Prostate gland (tissue), 2 donors: Measurements from ENCODE around the gene PTPRM. TPM values are rescaled to one million over a fixed set of nuclear protein-coding genes. Genes with fewer than 3 reads are reported as not detected.

Experiments used
- DNase-seq: peaks from one replicate; pipeline ENCODE4 v3.0.0-alpha.2; 2019; ENCODE audit warnings: low spot score
- H3K27ac ChIP-seq, 2 donors: fragments of 200-600 bp; sonication (generic); 2 replicates each; pipeline ENCODE4 v1.5.1; 2017 to 2019
- H3K27me3 ChIP-seq: fragments of 200-600 bp; sonication (generic); replicated peaks from 2 replicates; pipeline ENCODE4 v1.5.1; 2019; ENCODE audit not compliant: insufficient read depth
- H3K36me3 ChIP-seq, 2 donors: fragments of 200-600 bp; sonication (generic); 1 replicate in 1 of 2; 2 replicates in 1 of 2; pipeline versions ENCODE4 v1.5.1 to v1.8.1; 2017 to 2019
- H3K4me1 ChIP-seq: fragments of 200-600 bp; sonication (generic); replicated peaks from 2 replicates; pipeline ENCODE4 v1.5.1; 2019
- H3K4me3 ChIP-seq, 2 donors: fragments of 200-600 bp; sonication (generic); 2 replicates each; pipeline ENCODE4 v1.5.1; 2017 to 2019
- H3K9me3 ChIP-seq: fragments of 200-600 bp; sonication (generic); 2 replicates; pipeline ENCODE4 v1.5.1; 2017
- POLR2A ChIP-seq: fragments of 450-650 bp; IDR thresholded peaks from one replicate; pipeline ENCODE4 v1.6.1; 2016; ENCODE audit warnings: antibody characterized with exemption, mild to moderate bottlenecking
- POLR2AphosphoS5 ChIP-seq: sonication (generic); formaldehyde crosslinking; IDR thresholded peaks from one replicate; pipeline ENCODE4 v1.6.1; 2017; ENCODE audit warnings: antibody characterized with exemption
- WGBS: methylation state at CpG from one replicate; pipeline ENCODE4 v1.1.5; 2018; 5-methylcytosine and 5-hydroxymethylcytosine counted together
- intact Hi-C: fragments of 100-400 bp; cut with DNase I; formaldehyde crosslinking; loops from one replicate; pipeline ENCODE4 v1.14.2; 2022
- total RNA-seq, 2 donors: library from RNA; depleted of rRNA; stranded (reverse); fragments of >200 nt; gene quantifications; one replicate each; pipeline ENCODE4 v1.1.0, GENCODE V29; 2016
- TF ChIP-seq, protein P1 (sequence below), 4 experiments: fragments of 200-600 bp in 2 of 4; fragments of 450-650 bp in 2 of 4; sonication (generic) in 2 of 4; IDR thresholded peaks; 1 replicate in 3 of 4; 2 replicates in 1 of 4; pipeline ENCODE4 v1.5.1; 2016 to 2019; ENCODE audit warnings: antibody characterized with exemption in 4 of 4, mild to moderate bottlenecking in 2 of 4, moderate library complexity in 2 of 4

PTPRM gene
- total RNA-seq, 2 donors from 2014 or later, result 32.9 to 92.6 TPM

- no peak for TF ChIP-seq POLR2A
- TF ChIP-seq, protein P1, sequence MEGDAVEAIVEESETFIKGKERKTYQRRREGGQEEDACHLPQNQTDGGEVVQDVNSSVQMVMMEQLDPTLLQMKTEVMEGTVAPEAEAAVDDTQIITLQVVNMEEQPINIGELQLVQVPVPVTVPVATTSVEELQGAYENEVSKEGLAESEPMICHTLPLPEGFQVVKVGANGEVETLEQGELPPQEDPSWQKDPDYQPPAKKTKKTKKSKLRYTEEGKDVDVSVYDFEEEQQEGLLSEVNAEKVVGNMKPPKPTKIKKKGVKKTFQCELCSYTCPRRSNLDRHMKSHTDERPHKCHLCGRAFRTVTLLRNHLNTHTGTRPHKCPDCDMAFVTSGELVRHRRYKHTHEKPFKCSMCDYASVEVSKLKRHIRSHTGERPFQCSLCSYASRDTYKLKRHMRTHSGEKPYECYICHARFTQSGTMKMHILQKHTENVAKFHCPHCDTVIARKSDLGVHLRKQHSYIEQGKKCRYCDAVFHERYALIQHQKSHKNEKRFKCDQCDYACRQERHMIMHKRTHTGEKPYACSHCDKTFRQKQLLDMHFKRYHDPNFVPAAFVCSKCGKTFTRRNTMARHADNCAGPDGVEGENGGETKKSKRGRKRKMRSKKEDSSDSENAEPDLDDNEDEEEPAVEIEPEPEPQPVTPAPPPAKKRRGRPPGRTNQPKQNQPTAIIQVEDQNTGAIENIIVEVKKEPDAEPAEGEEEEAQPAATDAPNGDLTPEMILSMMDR (IDR thresholded peaks at IDR 0.05), result no peak
- TF ChIP-seq POLR2AphosphoS5, result no peak
- no peak for DNase-seq
- H3K9me3 ChIP-seq, result no peaks in the 10 kb centered on the region
- no peaks in the 10 kb centered on the region for H3K27me3 ChIP-seq
- intact Hi-C loops, result no loop called here
- no peaks in the 10 kb centered on the region for H3K36me3 ChIP-seq
- whole genome bisulfite sequencing, result 92% methylated on average over 4 of the region's 4 CpGs
- no peak overlapping the region for H3K27ac ChIP-seq
- no peak overlapping the region for H3K4me3 ChIP-seq
- H3K4me1 ChIP-seq, result no peaks in the 10 kb centered on the region
These were observed 161.2 kb downstream of the PTPRM start for GRCh38 chr18:7728297-7728696.

- Histone ChIP-seq H3K27ac (no peak overlapping the region), H3K4me3 (no peak overlapping the region), H3K27me3 (no peaks in the 10 kb centered on the region), H3K36me3 (no peaks in the 10 kb centered on the region), H3K9me3 (no peaks in the 10 kb centered on the region), H3K4me1 (no peaks in the 10 kb centered on the region)
- WGBS, result 72% methylated on average over 3 of the region's 3 CpGs
- no peak for DNase-seq
- intact Hi-C loops, result no loop called here
- TF ChIP-seq POLR2AphosphoS5, result no peak
- TF ChIP-seq, protein P1 (IDR thresholded peaks at IDR 0.05), result no peak
- TF ChIP-seq POLR2A, result no peak
These were observed 162.8 kb downstream of the PTPRM start for GRCh38 chr18:7729868-7730267.

DNA sequence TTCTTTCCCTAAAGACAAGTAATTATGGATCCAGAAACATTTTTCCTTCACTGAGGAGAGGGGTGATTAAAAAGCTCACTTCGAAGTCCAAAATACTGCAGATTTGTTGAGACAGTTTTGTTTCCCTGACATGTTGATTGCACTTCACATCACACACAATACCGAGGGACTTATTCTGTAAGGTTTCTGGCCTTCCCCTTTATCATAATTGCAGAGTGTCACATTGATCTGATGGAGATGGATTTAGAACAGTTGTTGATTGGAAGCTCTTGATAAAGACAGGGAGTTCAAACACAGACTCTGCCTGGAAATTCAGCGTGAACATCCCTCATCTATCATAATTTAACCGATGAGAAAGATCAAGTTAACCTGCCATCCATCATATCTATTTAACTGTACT is 163.6 kb downstream of the PTPRM start:
- TF ChIP-seq POLR2AphosphoS5 (no peak), POLR2A (no peak)
- TF ChIP-seq, protein P1 (IDR thresholded peaks at IDR 0.05), result no peak
- intact Hi-C loops, result no loop called here

GRCh38 chr18:7733642-7734041 is 166.5 kb downstream of the PTPRM start:
- Histone ChIP-seq H3K9me3 (no peaks in the 10 kb centered on the region), H3K4me3 (no peak overlapping the region), H3K36me3 (no peaks in the 10 kb centered on the region), H3K27me3 (no peaks in the 10 kb centered on the region), H3K4me1 (no peaks in the 10 kb centered on the region), H3K27ac (no peak overlapping the region)
- 100% methylated on average over 1 of the region's 1 CpG for WGBS
- TF ChIP-seq, protein P1 (IDR thresholded peaks at IDR 0.05), result no peak
- TF ChIP-seq POLR2A (no peak), POLR2AphosphoS5 (no peak)
- no peak for DNase-seq
- intact Hi-C loops, result no loop called here

More for the DNA sequence above, 163.6 kb downstream of the PTPRM start:
- 77% methylated on average over 4 of the region's 4 CpGs for WGBS
- Histone ChIP-seq H3K36me3 (no peaks in the 10 kb centered on the region), H3K9me3 (no peaks in the 10 kb centered on the region), H3K4me3 (no peak overlapping the region), H3K27ac (no peak overlapping the region), H3K4me1 (no peaks in the 10 kb centered on the region), H3K27me3 (no peaks in the 10 kb centered on the region)
- DNase-seq, result no peak

GRCh38 chr18:7735196-7735595 is 168.1 kb downstream of the PTPRM start:
- Histone ChIP-seq H3K27me3 (no peaks in the 10 kb centered on the region), H3K36me3 (no peaks in the 10 kb centered on the region), H3K9me3 (no peaks in the 10 kb centered on the region), H3K4me3 (no peak overlapping the region), H3K4me1 (no peaks in the 10 kb centered on the region), H3K27ac (no peak overlapping the region)
- WGBS, result 91% methylated on average over 4 of the region's 4 CpGs
- intact Hi-C loops, result no loop called here
- no peak for DNase-seq
- no peak for TF ChIP-seq POLR2AphosphoS5
- TF ChIP-seq, protein P1 (IDR thresholded peaks at IDR 0.05), result peak in 1 of 4 experiments; percentile 20
